Transverse colon (tissue), 4 donors: Measurements from ENCODE around the gene COG4. TPM values are rescaled to one million over a fixed set of nuclear protein-coding genes. Genes with fewer than 3 reads are reported as not detected.

Experiments
- DNase-seq: peaks from one replicate; pipeline ENCODE4 v3.0.0-alpha.2; 2019
- H3K27ac ChIP-seq, 4 donors: fragments of 200-600 bp; sonication (generic); 2 replicates each; pipeline ENCODE4 v1.5.1; 2016 to 2018; ENCODE audit warnings: inconsistent platforms in 4 of 4
- H3K27me3 ChIP-seq: fragments of 200-600 bp; sonication (generic); 2 replicates; pipeline ENCODE4 v1.5.1; 2017; ENCODE audit warnings: inconsistent platforms
- H3K36me3 ChIP-seq, 4 donors: fragments of 200-600 bp; sonication (generic); 2 replicates each; pipeline ENCODE4 v1.5.1; 2017 to 2019; ENCODE audit warnings: inconsistent platforms in 4 of 4
- H3K4me1 ChIP-seq, 4 donors: fragments of 200-600 bp; sonication (generic); 2 replicates each; pipeline ENCODE4 v1.5.1; 2017 to 2020; ENCODE audit warnings: inconsistent platforms in 4 of 4
- H3K4me3 ChIP-seq, 4 donors: fragments of 200-600 bp; sonication (generic); 1 replicate in 1 of 4; 2 replicates in 3 of 4; pipeline versions ENCODE4 v1.5.1 to v1.6.1; 2017 to 2019; ENCODE audit warnings: inconsistent platforms in 4 of 4
- H3K9me3 ChIP-seq, 2 donors: fragments of 200-600 bp; sonication (generic); 2 replicates each; pipeline ENCODE4 v1.5.1; 2017 to 2019; ENCODE audit warnings: inconsistent platforms in 2 of 2
- CTCF ChIP-seq, 5 experiments: fragments of 200-600 bp in 3 of 5; fragments of 450-650 bp in 2 of 5; sonication (generic) in 3 of 5; IDR thresholded peaks; 1 replicate in 2 of 5; 2 replicates in 3 of 5; pipeline ENCODE4 v1.5.1; 2016 to 2017; ENCODE audit warnings: antibody characterized with exemption in 5 of 5, inconsistent platforms in 3 of 5, mild to moderate bottlenecking in 2 of 5, moderate library complexity in 1 of 5
- EP300 ChIP-seq: sonication (generic); formaldehyde crosslinking; IDR thresholded peaks from one replicate; pipeline ENCODE4 v1.6.1; 2017; ENCODE audit warnings: antibody characterized with exemption, low read depth
- POLR2A ChIP-seq: fragments of 450-650 bp; IDR thresholded peaks from one replicate; pipeline ENCODE4 v1.6.1; 2016; ENCODE audit warnings: antibody characterized with exemption, mild to moderate bottlenecking, moderate library complexity
- POLR2AphosphoS5 ChIP-seq, 3 donors: sonication (generic); formaldehyde crosslinking; IDR thresholded peaks; one replicate each; pipeline ENCODE4 v1.6.1; 2016; ENCODE audit warnings: antibody characterized with exemption in 3 of 3
- WGBS, 2 donors: methylation state at CpG; one replicate each; pipeline ENCODE4 v1.1.5; 2018; ENCODE audit warnings: low coverage in 1 of 2; 5-methylcytosine and 5-hydroxymethylcytosine counted together
- in situ Hi-C, 4 donors: fragments of 200-750 bp; cut with MboI; loops; one replicate each; pipeline versions ENCODE4 v1.15.0 to v1.15.1; 2017; ENCODE audit warnings: low sequenced_read_pairs in 3 of 4, low pct_ligation_motif_present in 1 of 4, low pct_unique_long_range_greater_than_20kb in 1 of 4
- intact Hi-C: fragments of 100-400 bp; cut with DNase I; formaldehyde crosslinking; loops from one replicate; pipeline ENCODE4 v1.15.1; 2023; ENCODE audit warnings: low total_unique reads
- total RNA-seq, 4 donors: library from RNA; depleted of rRNA; stranded (reverse); fragments of >200 nt; gene quantifications; one replicate each; pipeline ENCODE4 v1.1.0, GENCODE V29; 2016

Gene COG4
- total RNA-seq, 4 donors from 2014 or later: 55.4 to 200 (median 64.0) TPM

- Histone ChIP-seq H3K9me3 (no peaks in the 10 kb centered on the region), H3K4me1 (peaks cover 0 to 21% (median 9%) of the 10 kb centered on the region in 4 donors), H3K4me3 (no peak overlapping the region), H3K27ac (no peak overlapping the region), H3K36me3 (no peaks in the 10 kb centered on the region), H3K27me3 (no peaks in the 10 kb centered on the region)
- no peak for TF ChIP-seq POLR2AphosphoS5 (IDR thresholded peaks at IDR 0.05)
- TF ChIP-seq EP300: no peak
- no peak for TF ChIP-seq POLR2A
- TF ChIP-seq CTCF (IDR thresholded peaks at IDR 0.05): no peak
- in situ Hi-C loops (loop anchor here in 2 of 4 donors (10.0 to 25.0 kb wide), 2 partner anchors 53 to 95 kb away; no protein-coding TSS in a partner anchor), intact Hi-C loops (no loop called here)
- DNase-seq: no peak
- WGBS, 2 donors: 92 to 95% methylated on average over 2 to 5 of the region's 5 CpGs
These were observed 65.7 kb downstream of the COG4 start for GRCh38 chr16:70457446-70458166.

- intact Hi-C loops (no loop called here), in situ Hi-C loops (loop anchor here in 2 of 4 donors (10.0 to 25.0 kb wide), 2 partner anchors 51 to 94 kb away; no protein-coding TSS in a partner anchor)
- WGBS, 2 donors: 84 to 91% methylated on average over 5 to 7 of the region's 7 CpGs
- Histone ChIP-seq H3K27ac (peak overlapping the region in 2 of 4 donors; percentile 91 to 94), H3K4me1 (peaks cover 0 to 21% (median 9%) of the 10 kb centered on the region in 4 donors), H3K4me3 (no peak overlapping the region), H3K27me3 (no peaks in the 10 kb centered on the region), H3K36me3 (no peaks in the 10 kb centered on the region), H3K9me3 (no peaks in the 10 kb centered on the region)
- TF ChIP-seq CTCF (IDR thresholded peaks at IDR 0.05): no peak
- no peak for TF ChIP-seq POLR2AphosphoS5 (IDR thresholded peaks at IDR 0.05)
- TF ChIP-seq EP300: no peak
- TF ChIP-seq POLR2A: no peak
- DNase-seq: no peak
These were observed 67.4 kb downstream of the COG4 start for GRCh38 chr16:70455910-70456309.

GRCh38 chr16:70454222-70455034, 68.9 kb downstream of the COG4 start, which contains the start of gene FCSK:
Gene FCSK, plus strand, starts transcription at chr16:70454595. Its CDS starts 8,596 bp downstream, at chr16:70463191.
- Histone ChIP-seq H3K27me3 (no peaks in the 10 kb centered on the region), H3K4me3 (peak within 1 kb of the TSS; percentile 90 to 98 (median 93)), H3K4me1 (peaks cover 0 to 21% (median 9%) of the 10 kb centered on the region in 4 donors), H3K9me3 (no peaks in the 10 kb centered on the region), H3K36me3 (no peaks in the 10 kb centered on the region), H3K27ac (peak within 1 kb of the TSS; percentile 90 to 94 (median 92))
- in situ Hi-C loops (loop anchor here in 2 of 4 donors (10.0 to 25.0 kb wide), 2 partner anchors 50 to 92 kb away; no protein-coding TSS in a partner anchor), intact Hi-C loops (loop anchor here (5.0 kb wide), 1 partner anchor 72 kb away; no protein-coding TSS in a partner anchor)
- TF ChIP-seq CTCF (IDR thresholded peaks at IDR 0.05) (peak in 2 of 5 experiments; percentile 4 to 16), EP300 (no peak), POLR2A (peak; percentile 34), POLR2AphosphoS5 (IDR thresholded peaks at IDR 0.05) (peak in 2 of 3 donors; percentile 46 to 62)
- DNase-seq: peak; percentile 66
- 0 to 2% methylated on average over 8 to 55 of the region's 67 CpGs for WGBS, 2 donors

GRCh38 chr16:70453892-70454221, 69.5 kb downstream of the COG4 start:
- Histone ChIP-seq H3K4me3 (peak overlapping the region; percentile 90 to 98 (median 93)), H3K36me3 (no peaks in the 10 kb centered on the region), H3K4me1 (peaks cover 0 to 21% (median 9%) of the 10 kb centered on the region in 4 donors), H3K27me3 (no peaks in the 10 kb centered on the region), H3K27ac (peak overlapping the region; percentile 90 to 94 (median 92)), H3K9me3 (no peaks in the 10 kb centered on the region)
- TF ChIP-seq POLR2A (no peak), POLR2AphosphoS5 (IDR thresholded peaks at IDR 0.05) (no peak), EP300 (no peak), CTCF (IDR thresholded peaks at IDR 0.05) (no peak)
- WGBS, 2 donors: 1% methylated on average over 8 of the region's 8 CpGs; no CpG with 5 or more reads in 1 of the 2 donors
- no peak for DNase-seq
- in situ Hi-C loops: loop anchor here in 2 of 4 donors (10.0 to 25.0 kb wide), 2 partner anchors 49 to 92 kb away; no protein-coding TSS in a partner anchor
- intact Hi-C loops: loop anchor here (5.0 kb wide), 1 partner anchor 72 kb away; no protein-coding TSS in a partner anchor
